Smooth muscle cell (in vitro differentiated cells): ENCODE measurements around the gene TDRD6. TPM values are rescaled to one million over a fixed set of nuclear protein-coding genes. Genes with fewer than 3 reads are reported as not detected.
A peak's percentile ranks its signal among the peaks of the same experiment; 100 is the strongest.
"Not testable (repeated sequence)": the region's sequence is repeated elsewhere in the genome, so short reads cannot be mapped to it uniquely, and the experiment has no call there.

Experiments
- DNase-seq: peaks from one replicate; lab custom pipeline; 2025; ENCODE audit not compliant: unreplicated experiment; lab: John Stamatoyannopoulos, UW
- H2AFZ ChIP-seq: fragments of 200-600 bp; sonication (generic); 2 replicates; pipeline ENCODE4 v1.6.0; 2016; ENCODE audit warnings: antibody characterized with exemption, low read depth, mild to moderate bottlenecking
- H3F3A ChIP-seq: fragments of 200-600 bp; sonication (generic); 2 replicates; pipeline ENCODE4 v1.6.0; 2017; ENCODE audit warnings: antibody characterized with exemption, low read depth
- H3K27ac ChIP-seq: fragments of 200-600 bp; sonication (generic); 2 replicates; pipeline ENCODE4 v1.5.1; 2016; ENCODE audit warnings: low read depth, mild to moderate bottlenecking
- H3K27me3 ChIP-seq: fragments of 200-600 bp; sonication (generic); 2 replicates; pipeline ENCODE4 v1.6.1; 2016; ENCODE audit warnings: low read depth, mild to moderate bottlenecking
- H3K36me3 ChIP-seq: fragments of 200-600 bp; sonication (generic); 2 replicates; pipeline ENCODE4 v1.5.1; 2016; ENCODE audit warnings: low read depth
- H3K4me1 ChIP-seq: fragments of 200-600 bp; sonication (generic); 2 replicates; pipeline ENCODE4 v1.5.1; 2016; ENCODE audit warnings: low read depth
- H3K4me2 ChIP-seq: fragments of 200-600 bp; sonication (generic); 2 replicates; pipeline ENCODE4 v1.6.0; 2016; ENCODE audit warnings: mild to moderate bottlenecking
- H3K4me3 ChIP-seq: fragments of 200-600 bp; sonication (generic); 2 replicates; pipeline ENCODE4 v1.5.1; 2016; ENCODE audit warnings: mild to moderate bottlenecking
- H3K79me2 ChIP-seq: fragments of 200-600 bp; sonication (generic); 2 replicates; pipeline ENCODE4 v1.6.0; 2016; ENCODE audit warnings: low read depth, mild to moderate bottlenecking
- H3K9ac ChIP-seq: fragments of 200-600 bp; sonication (generic); 2 replicates; pipeline ENCODE4 v1.6.0; 2016; ENCODE audit warnings: low read depth
- H3K9me3 ChIP-seq: fragments of 200-600 bp; sonication (generic); replicated peaks from 2 replicates; pipeline ENCODE4 v1.5.1; 2016; ENCODE audit warnings: low read depth
- H4K20me1 ChIP-seq: fragments of 200-600 bp; sonication (generic); 2 replicates; pipeline ENCODE4 v1.6.0; 2016; ENCODE audit warnings: low read depth
- WGBS: methylation state at CpG from one replicate; pipeline ENCODE4 v1.1.7; 2016; ENCODE audit warnings: low lambda C conversion rate; 5-methylcytosine and 5-hydroxymethylcytosine counted together
- polyA plus RNA-seq: library from polyadenylated mRNA; unstranded; fragments of >200 nt; fragmentation: Nextera tagmentation; extraction: Ambion mirVana; gene quantifications from 2 replicates; pipeline ENCODE4 v1.2.1, GENCODE V29; 2016
- total RNA-seq: library from RNA; depleted of rRNA; stranded (reverse); fragments of >200 nt; gene quantifications from 2 replicates; pipeline ENCODE4 v1.2.3, GENCODE V29; 2014
- TF ChIP-seq, protein P1 (sequence below): fragments of 200-600 bp; sonication (generic); IDR thresholded peaks from 2 replicates; pipeline ENCODE4 v1.5.1; 2017; ENCODE audit warnings: borderline replicate concordance, mild to moderate bottlenecking, antibody characterized with exemption; ENCODE audit not compliant: insufficient read depth, poor library complexity, severe bottlenecking

Gene TDRD6
- total and polyA plus RNA-seq, 2 experiments from 2014 or later, result under 0.01 TPM; not detected in 1

GRCh38 chr6:46642928-46643751, 44.5 kb upstream of the TDRD6 start:
- Histone ChIP-seq H3K4me2 (no peak overlapping the region), H3K27ac (peak overlapping the region; percentile 77), H3K9me3 (no peaks in the 10 kb centered on the region), H3K9ac (no peak overlapping the region), H3K4me3 (no peak overlapping the region), H3K36me3 (no peaks in the 10 kb centered on the region), H3F3A (no peaks in the 10 kb centered on the region), H3K27me3 (no peaks in the 10 kb centered on the region), H3K4me1 (no peaks in the 10 kb centered on the region), H2AFZ (no peak overlapping the region), H3K79me2 (no peaks in the 10 kb centered on the region), H4K20me1 (no peaks in the 10 kb centered on the region)
- DNase-seq, result no peak
- TF ChIP-seq, protein P1, sequence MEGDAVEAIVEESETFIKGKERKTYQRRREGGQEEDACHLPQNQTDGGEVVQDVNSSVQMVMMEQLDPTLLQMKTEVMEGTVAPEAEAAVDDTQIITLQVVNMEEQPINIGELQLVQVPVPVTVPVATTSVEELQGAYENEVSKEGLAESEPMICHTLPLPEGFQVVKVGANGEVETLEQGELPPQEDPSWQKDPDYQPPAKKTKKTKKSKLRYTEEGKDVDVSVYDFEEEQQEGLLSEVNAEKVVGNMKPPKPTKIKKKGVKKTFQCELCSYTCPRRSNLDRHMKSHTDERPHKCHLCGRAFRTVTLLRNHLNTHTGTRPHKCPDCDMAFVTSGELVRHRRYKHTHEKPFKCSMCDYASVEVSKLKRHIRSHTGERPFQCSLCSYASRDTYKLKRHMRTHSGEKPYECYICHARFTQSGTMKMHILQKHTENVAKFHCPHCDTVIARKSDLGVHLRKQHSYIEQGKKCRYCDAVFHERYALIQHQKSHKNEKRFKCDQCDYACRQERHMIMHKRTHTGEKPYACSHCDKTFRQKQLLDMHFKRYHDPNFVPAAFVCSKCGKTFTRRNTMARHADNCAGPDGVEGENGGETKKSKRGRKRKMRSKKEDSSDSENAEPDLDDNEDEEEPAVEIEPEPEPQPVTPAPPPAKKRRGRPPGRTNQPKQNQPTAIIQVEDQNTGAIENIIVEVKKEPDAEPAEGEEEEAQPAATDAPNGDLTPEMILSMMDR, result no peak
- WGBS, result 84% methylated on average over 4 of the region's 4 CpGs

- Histone ChIP-seq H3K4me1 (no peaks in the 10 kb centered on the region), H3K79me2 (no peaks in the 10 kb centered on the region), H3K4me2 (no peak overlapping the region), H2AFZ (no peak overlapping the region), H3F3A (no peaks in the 10 kb centered on the region), H3K9me3 (no peaks in the 10 kb centered on the region), H3K9ac (no peak overlapping the region), H3K27ac (no peak overlapping the region), H3K4me3 (no peak overlapping the region), H3K36me3 (no peaks in the 10 kb centered on the region), H3K27me3 (no peaks in the 10 kb centered on the region), H4K20me1 (no peaks in the 10 kb centered on the region)
- TF ChIP-seq, protein P1, result no peak
- DNase-seq, result no peak
- 100% methylated on average over 1 of the region's 1 CpG for WGBS
These were observed 42.4 kb upstream of the TDRD6 start for GRCh38 chr6:46645265-46645664.

DNA sequence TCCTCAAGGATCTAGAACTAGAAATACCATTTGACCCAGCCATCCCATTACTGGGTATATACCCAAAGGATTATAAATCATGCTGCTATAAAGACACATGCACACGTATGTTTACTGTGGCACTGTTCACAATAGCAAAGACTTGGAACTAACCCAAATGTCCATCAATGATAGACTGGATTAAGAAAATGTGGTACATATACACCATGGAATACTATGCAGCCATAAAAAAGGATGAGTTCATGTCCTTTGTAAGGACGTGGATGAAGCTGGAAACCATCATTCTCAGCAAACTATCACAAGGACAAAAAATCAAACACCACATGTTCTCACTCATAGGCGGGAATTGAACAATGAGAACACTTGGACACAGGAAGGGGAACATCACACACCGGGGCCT, 39.6 kb upstream of the TDRD6 start:
- H3K36me3 ChIP-seq, H3K4me3 ChIP-seq, H3K27me3 ChIP-seq, H2AFZ ChIP-seq, H3K9ac ChIP-seq, H3F3A ChIP-seq, H3K4me1 ChIP-seq, H3K27ac ChIP-seq, DNase-seq, H3K4me2 ChIP-seq, H4K20me1 ChIP-seq, H3K79me2 ChIP-seq, H3K9me3 ChIP-seq: not testable (repeated sequence)
- 72% methylated on average over 2 of the region's 4 CpGs for WGBS

GRCh38 chr6:46648869-46649492, 38.7 kb upstream of the TDRD6 start:
- no peak overlapping the region for H3K4me3 ChIP-seq
- H3K4me1 ChIP-seq, result no peaks in the 10 kb centered on the region
- H3K4me2 ChIP-seq, result no peak overlapping the region
- H3K27me3 ChIP-seq, result peaks cover 6% of the 10 kb centered on the region
- no peaks in the 10 kb centered on the region for H3F3A ChIP-seq
- H3K9ac ChIP-seq, result no peak overlapping the region
- H3K27ac ChIP-seq, result no peak overlapping the region
- H2AFZ ChIP-seq, result no peak overlapping the region
- H3K36me3 ChIP-seq, result no peaks in the 10 kb centered on the region
- H3K79me2 ChIP-seq, result no peaks in the 10 kb centered on the region
- TF ChIP-seq, protein P1, result no peak
- WGBS, result 78% methylated on average over 5 of the region's 5 CpGs
- no peak for DNase-seq
- H3K9me3 ChIP-seq, result no peaks in the 10 kb centered on the region
- no peaks in the 10 kb centered on the region for H4K20me1 ChIP-seq
